Stimulated activated CD8-positive, alpha-beta memory T cell treated with anti-CD3 and anti-CD28 coated beads, Interleukin-15, amount 100 ng/mL, for 1 hour (primary cell): ENCODE data around the gene E2F2.

Experiments used
- DNase-seq: peaks from one replicate; pipeline ENCODE4 v3.0.0-alpha.2; 2020; ENCODE audit warnings: low read depth

Gene E2F2

DNA sequence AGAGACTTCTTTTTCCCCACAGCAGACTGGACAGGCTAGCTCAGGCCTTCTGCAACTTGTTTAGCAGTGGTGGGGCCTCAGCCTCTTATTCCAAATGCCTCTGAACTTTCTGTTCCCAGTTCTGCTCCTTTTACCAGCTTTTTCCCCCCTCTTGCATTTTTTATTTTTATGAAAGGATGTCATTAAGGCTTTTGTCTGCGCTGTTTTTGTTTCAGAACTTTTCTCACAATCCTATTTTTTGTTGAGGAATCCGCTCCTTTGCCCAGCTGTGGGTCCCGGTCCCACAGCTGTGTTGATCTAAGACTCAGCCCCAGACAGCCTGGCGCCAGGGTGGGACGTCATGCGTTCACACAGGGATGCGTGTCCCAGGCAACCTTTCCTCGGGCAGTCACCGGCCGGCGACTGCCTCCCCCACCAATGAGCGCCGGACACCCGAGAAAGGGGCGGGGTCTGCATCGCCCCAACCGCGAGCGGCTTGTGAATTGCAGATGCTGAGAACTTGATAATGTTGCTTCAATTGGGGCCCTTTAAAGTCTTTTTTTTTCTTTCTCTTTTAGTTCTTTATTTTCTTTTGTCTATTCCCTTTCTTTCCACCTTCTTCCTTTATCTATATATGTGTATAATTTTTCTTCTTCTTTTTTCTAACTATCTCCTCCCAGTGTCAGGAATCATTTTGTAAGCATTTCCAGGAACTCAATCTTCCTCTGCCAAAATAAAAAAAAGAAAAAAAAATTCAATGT, 31.3 kb upstream of the E2F2 start:
- no peak for DNase-seq

DNA sequence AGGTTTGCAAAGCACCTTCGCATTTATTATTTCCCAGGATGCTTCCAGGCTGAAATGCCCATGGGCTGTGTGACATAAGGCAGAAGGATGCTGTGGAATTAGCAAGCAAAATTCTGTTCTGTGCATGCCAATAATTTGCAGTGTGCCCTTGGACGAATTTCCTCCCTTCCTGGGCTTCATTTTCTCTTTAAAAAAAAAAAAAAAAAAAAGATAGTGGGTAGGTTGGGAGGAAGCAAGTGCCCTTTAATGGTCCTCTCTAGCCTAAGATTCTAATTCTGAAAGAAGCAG, 30.7 kb upstream of the E2F2 start:
- DNase-seq, result no peak

DNA sequence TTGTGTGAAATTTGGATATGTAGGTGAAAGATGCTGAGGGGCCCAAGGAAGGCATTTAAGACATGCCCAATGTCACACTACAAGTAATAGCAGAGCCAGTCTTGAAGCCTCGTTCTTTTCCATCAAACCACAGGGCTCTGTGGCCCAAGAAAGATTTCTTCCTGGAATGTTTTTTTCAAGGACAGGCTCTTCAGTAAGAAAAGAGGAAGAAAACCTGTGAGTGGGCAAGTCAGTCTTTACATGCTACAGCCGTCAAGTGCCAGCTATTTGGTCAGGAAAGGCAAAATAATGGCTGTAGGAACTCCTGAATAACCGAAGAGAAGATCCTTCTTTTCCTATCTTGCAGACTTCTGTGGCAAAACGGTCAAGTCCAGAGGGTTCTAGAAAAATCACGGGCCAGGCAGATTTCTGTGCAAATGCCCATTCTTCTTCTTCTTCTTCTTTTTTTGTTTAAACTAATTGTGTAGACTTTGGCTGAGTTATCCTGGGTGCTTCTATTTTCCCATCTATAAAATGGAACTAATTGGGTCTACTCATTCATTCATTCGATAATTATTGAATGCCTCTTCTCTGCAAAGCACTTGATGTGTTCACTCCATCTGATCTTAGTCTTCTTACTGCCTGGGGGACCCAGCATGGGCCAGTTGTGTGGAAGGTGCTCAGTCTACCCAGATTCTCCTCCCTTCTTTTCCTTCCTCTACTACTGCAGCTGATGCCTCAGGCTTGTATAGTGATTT, 30.2 kb upstream of the E2F2 start:
- no peak for DNase-seq

DNA sequence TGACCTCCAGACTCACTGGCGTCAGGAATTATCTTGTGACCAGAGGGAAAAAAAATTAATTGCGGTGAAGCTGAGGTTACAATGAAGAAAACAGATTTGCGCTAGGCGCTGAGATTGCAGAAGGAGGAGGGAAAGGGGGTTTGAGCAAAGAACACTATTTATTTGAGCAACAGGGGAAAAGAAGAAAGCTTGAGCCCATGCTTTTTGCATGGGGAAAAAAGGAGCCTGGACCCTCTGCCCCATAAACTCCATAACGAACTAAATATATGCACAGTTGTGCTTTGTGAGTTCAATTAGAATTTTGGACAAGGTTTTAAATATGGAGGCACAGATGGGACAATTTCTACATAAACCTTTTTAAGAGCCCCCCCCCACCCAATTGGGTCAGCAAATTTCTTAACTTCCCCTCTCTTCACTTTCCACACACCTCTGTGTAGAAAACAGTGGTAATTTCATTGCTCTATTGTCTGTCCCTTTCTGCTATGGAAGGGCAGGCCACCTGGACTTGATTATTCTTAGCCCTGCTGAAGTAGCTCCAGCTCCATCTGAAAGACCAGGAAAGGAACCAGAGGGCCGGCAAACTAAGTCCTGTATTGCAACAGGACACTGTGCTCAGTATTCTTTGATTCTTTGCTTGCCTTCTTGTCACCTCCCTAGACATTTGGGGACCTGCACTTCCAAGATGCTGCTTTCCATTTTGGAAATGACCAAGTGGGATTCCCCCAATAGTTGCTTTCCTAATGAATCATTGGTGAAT, 29.1 kb upstream of the E2F2 start:
- DNase-seq, result no peak

DNA sequence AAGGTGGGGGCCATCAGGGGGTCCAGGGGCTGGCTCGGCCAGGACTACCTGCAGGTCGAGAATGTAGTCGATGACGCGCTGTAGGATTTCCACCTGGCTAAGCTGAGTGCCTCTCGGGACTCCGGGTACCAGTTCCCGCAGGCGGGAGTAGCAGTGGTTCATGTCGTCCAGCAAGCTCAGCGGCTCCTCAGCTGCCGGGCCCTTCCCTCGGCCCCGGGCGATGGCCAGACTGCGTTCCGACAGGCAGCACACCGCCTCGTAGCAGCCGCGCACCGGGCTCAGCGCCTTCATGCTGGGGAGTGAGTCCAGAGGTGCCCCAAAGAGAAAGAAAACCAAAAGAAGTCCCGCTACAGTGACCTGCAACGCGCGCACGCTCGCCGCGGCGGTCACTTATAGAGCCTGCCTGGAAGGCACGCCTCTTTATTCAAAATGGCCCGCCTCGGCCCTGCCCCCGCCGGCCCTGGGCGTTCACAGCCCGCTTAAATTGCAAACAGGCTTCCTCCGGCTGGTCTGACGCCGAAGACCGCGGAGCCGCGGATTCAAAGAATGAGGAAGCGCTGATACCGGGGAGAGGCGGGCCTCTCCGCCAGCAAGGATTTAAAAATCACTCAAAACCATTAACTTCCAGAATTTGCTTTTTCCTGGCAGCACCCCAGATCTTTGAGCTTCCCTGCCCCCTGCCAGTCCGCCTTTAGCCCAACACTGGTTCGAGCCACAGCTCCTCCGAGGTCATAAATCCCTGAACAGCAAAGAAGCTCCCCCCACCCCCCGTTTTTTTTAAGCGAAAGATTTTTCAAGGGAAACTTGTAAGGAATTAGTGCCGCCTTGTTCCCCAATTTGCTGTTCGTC, 28.3 kb upstream of the E2F2 start, which contains the start of gene ID3:
ID3 (minus strand) TSS at position 366 of the 849 bp plus-strand sequence; CDS start at position 291, 75 bp downstream.
- DNase-seq, result peak; percentile 83

DNA sequence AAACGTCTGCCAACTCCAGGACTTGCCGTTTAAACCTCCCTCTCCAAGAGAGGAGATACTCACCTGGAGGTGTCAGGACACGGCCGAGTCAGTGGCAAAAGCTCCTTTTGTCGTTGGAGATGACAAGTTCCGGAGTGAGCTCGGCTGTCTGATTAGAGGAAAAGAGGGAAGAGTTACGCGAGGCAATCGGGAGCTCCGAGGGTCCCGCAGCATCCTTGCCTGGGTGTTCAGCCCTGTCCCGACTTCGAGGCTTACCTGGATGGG, 27.8 kb upstream of the E2F2 start:
- no peak for DNase-seq

DNA sequence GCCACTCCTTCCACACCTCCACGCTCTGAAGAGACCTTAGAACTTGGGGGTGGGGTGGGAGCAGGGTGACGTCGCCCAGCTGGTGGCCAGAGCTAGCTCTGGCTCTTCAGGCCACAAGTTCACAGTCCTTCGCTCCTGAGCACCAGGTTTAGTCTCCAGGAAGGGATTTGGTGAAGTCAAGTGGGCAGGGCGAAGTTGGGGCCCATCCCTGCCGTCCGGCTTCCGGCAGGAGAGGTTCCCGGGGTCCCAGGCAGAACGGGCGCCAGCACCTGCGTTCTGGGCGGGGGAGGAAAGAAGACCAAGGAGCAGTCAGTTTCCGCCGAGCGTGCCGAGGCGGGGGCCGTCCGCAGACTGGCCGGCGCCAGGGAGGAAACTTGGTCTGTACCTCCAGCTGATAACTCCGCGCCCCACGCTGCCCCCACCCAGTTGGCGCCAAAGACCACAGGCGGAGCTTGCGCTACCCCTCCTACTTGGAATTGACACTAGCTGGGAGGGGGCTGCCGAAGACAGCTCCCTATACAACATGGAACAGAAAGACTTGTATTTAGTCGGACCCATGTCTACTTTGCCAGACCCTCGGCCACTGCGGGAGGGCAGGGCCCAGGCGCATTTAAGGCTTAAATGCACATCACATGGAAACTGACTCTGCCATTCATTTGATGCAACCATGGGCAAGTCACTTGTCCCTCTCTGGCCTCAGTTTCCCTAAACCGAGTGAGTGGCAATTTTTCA, 27.3 kb upstream of the E2F2 start:
- no peak for DNase-seq

DNA sequence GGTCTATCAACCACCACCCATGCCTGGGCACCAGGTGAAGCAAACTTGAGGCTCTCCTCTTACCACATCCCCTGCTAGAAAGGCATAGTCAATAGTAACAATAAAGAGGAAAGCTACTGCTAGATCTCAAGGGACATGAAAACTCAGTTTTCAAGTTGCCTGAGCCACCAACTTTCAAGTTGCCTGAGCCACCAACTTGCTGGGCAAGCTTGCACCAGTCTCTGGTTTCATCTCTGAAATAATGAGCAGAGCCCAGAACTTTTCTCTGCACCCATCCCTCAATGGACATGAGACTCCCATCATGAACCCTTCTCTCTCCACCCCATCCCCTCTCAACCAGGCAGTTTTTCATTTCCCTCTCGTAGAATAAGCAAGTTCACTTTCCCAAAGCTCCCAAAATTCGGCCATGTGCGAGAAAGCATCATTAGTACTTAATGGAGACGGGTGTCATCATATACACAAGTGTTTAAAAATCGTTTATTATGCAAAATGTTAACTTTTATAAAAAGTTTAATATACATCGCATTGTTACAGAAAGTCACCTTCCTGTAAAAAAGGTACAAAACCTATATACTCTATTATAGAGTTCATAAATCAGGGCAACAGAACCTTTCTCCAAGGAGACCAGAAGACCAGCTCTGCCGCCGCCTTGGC, 26.6 kb upstream of the E2F2 start:
- DNase-seq, result no peak

DNA sequence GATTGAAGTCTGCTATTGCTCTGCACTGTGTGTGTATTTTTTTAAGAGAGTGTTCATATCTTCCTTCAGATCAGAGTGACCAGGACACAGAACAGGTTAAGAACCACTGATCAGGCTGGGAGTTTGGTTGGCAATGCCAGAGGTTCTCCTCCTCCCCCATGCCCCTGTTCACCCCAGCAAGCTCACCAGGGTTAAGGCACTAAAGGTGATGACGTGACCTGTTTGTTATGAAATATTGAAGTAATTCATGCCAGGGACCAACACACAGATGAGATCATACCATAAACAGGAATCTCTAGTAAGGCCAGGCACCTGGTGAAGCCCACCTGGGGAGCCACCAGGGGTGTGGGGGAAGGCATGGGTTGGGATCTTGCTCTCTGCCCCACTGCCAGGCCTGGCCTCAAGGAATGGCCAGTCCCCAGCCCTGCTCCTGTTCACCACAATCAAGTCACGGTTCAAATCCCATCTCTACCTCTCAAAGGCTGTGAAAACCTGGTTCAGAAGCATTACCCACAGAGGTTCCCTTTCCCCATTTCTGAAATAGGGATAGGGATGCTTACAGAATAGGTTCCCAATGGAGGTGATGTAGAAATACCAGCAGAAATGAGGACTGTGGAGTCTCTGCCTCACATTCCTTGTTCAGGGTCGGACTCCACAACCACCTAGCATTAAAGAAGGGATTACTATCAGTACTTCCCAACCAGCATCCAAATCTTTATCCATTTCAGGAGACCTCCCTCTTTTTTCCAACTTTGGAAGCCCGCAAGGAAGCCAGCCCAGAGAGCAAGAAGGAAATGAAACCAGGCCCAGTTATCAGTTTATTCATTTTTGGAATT, 25.8 kb upstream of the E2F2 start:
- DNase-seq, result no peak

DNA sequence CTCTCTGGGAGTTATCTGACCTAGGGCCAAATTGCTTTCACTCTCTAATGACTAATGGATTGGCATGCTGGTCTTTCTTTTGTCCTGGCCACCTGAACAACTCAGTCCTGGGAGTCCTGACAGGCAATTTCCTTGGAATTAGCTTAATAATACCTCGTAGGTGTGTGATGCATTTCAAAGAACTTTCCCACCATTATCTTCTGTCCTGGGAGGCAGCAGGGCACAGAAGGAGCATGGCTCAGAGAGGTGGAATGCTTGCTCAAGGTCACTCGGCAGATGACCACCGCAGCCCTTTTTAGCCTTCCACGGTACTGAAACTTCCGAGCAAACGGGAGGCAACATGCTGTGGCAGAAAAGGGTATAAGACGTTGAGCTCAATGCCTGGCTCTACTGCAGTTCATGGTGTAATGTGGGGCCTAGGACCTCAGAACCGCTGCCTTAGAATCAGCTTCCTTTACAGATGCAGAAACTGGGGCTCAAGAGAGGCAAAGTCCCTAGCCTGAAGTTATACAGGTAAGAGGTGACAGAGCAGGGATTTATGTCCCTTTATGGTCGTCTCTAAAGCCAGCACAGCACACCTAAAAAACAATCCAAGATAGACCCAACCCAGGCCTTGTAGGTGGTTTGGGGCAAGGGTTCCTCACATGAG, 25.1 kb upstream of the E2F2 start:
- DNase-seq, result no peak

DNA sequence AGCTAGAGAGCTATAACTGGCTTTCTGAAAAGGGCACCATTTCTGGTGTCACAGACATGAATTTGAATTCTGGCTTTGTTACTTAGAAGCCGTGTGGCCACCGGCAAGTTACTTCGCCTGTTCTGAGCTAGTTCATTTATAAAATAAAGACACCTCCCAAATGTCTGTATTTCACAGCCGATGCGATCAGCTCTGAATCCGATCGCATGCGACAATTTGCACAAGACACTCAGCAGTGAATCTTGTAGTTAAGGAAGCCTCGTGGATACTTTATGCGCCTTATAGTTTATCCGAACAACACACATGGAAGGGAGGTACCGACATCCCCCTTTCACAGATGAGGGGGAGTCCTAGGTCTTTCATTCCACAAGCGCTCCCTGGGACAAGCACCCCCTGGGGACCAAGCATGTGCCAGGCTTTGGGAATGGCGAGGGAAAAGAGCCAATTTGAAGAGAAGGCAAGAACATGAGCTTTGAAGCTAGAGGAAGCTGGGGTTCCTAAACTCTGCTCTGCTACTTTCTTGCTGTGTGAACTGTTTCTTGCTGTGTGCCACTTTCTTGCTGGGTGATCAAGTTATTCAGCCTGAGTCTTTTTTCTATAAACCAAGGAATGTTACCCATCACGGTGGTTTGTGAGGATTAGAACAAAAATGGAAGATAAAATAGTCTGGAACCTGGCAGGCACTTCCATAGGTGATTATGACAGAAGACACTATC, 24.4 kb upstream of the E2F2 start:
- DNase-seq, result no peak

DNA sequence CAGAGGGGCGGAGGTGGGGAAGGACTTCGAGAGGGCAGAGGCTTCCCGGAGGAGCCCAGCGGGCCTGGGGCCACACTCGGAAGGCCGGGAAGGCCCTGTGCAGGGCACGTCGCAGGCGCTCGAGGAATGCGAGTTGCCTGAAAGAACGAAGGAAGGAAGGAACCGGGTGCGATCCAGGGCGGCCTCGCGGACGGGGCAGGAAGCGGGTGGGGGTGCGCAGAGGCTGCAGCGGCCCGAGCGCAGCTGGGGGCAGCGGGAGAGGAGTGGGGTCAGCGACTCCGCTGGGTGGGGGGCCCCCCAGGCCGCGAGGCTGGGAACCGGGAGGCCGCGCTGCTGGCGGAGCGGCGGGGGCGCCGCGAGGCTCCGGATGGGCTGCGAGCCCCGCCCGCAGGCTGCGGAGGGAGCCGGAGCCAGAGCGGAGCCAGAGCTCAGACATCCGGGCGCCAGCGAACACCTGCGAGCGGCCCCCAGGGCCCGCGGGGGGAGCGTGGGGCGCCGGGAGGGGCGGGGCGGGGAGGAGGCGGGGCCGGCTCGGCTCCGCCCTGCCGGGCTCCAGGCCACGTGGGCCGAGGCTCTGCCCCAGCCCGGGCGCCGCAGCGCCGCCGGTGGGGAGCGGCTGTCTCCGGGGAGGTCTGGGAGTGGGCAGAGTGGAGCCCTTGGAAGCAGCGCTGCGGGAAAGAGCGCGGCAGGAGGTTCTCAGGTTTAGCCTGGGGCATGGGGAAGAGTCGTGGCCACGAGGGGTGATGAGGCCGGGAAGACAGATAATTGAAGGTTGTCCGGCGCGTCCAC, 23.6 kb upstream of the E2F2 start:
- peak; percentile 62 for DNase-seq

DNA sequence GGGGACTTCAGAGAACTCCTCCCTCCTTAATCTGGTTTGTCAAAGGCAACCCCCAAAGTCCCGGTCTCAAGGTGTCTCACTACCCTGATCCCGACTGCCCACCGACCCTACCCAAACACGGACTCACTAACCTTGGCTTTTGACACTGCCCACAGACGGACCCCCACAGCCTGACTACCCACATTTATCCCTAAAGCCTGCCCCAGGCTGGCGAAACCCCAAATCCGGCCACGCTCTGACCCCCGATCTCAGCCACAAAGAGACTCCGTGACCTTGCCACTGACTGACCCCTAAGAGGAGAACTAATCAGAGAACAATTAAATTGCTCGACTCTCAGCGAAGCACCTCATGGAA, 23.1 kb upstream of the E2F2 start:
- no peak for DNase-seq

DNA sequence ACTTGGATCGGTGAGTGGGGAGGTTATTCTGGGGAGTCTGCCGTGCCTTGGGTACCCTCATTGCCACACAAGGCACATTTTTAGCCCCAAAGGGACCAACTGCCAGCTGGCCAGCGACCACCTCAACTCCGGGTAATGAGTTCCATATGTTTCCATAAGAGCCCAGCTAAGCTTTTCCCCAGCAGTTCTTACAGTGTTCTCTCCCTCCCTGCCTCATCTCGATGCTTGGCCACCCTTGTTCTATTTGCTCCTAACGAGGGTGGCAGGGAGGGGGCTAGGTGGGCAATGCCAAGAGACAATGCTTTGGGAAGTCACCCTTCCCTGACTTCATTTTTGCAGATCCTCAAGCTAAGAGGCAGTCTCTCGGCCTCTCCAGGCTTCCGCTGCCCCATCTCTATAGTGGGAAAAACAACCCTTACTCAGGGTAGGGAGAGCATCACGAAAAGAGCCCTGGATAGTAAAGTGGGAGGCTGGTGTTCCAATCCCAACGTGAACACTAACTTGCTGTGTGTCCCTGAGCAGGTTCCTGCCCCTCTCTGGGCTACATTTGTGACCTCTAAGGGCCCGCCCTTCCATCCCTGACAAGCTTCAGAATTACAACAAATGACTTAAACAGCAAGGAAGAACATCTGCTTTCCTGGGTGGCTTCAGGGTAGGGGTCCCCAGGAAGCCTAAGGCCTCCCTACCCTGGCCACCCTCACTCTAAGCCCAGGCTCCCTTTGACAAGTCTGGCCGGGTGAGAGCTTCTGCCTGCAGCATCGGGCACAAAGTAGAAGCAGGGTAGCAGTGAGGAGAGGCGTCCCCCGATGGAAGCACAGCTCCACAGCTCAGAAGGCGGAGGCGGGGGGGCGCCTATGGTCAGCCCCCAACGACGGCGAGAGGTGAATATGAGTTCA, 22.4 kb upstream of the E2F2 start:
- DNase-seq, result no peak

DNA sequence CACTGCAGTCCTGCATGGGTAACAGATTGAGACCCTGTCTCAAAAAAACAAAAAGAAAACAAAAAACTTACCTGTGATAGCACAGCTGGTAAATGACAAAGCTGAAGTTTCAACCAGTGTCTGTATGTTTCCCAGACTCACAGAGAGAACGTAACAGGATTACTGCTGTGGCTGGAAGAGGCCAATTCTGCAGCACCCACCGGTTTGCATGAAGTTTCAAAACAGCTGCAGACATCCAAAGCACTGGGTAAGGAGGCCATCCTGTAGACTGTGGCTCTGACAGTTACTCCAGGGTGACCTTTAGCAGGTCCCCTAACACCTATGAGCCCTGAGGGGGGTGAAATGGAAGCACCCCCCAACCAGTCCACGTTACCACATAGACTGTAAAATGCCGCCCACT, 20.8 kb upstream of the E2F2 start:
- DNase-seq, result no peak

DNA sequence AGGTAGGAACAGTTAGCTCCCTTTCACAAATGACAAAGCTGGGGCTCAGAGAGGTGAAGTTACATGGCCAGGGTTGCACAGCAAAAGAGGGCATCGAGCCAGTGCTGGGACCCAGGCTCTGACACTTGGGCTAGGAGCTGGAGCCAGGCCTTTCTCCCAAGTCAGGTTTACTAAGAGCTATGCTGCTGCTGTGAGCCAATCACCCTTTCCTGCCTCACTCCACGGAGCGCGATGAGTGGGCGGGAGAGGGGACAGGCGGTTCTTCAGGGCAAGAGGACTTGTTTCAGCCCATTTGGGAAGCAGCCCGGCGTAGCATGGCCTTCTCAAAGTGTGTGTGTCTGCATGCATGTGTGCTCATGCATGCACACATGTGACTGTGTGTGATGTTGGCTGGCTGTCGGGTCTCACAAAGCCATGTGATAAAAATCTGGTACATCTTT, 17.7 kb upstream of the E2F2 start:
- DNase-seq, result no peak

DNA sequence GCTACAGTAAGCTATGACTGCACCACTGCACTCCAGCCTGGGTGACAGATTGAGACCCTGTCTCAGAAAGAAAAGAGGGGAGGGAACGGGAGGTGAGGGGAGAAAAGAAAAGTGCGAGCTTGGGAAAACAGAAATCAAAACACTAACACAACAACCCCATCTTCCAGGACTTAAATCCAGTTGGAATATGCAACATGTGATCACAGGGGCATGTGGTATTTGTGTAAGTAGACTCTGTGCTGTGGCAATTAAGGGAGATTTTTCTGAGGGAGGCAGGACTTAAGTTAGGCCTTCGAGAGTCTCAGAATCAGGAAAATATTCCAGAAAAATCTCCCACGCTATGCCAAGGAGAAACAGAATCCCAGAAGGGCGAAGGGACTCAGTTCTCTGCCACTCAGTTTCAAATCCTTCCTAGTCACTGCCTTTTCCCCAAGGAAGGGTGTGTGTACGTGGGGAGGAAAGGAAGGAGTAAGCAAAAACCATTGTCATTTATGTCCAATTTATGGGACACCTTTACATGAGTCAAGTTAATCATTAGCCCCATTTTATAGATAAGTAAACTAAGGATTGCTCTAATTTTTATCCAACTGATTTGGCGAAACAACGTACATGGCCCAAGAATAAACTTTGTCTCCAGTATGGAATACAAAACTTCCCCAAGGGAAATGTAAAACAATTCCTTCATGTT, 16.0 kb upstream of the E2F2 start:
- no peak for DNase-seq
